Effector memory CD4-positive, alpha-beta T cell (primary cell): ENCODE data around the gene FADD.

Source experiments
- DNase-seq, 3 donors: peaks; one replicate each; pipeline ENCODE4 v3.0.0-alpha.2; 2020
- H3K27ac ChIP-seq: 2 replicates; pipeline ENCODE4 v1.7.0; 2013; ENCODE audit warnings: mild to moderate bottlenecking, low read length, moderate library complexity; ENCODE audit not compliant: insufficient read depth, poor library complexity, severe bottlenecking
- H3K27me3 ChIP-seq: replicated peaks from 2 replicates; pipeline ENCODE4 v1.7.0; 2013; ENCODE audit warnings: mild to moderate bottlenecking, low read length; ENCODE audit not compliant: insufficient read depth, control insufficient read depth, poor library complexity, severe bottlenecking
- H3K36me3 ChIP-seq: 2 replicates; pipeline ENCODE4 v1.7.0; 2013; ENCODE audit warnings: mild to moderate bottlenecking, low read length, moderate library complexity; ENCODE audit not compliant: control insufficient read depth, insufficient read depth
- H3K4me1 ChIP-seq: 2 replicates; pipeline ENCODE4 v1.7.0; 2013; ENCODE audit warnings: low read length, mild to moderate bottlenecking; ENCODE audit not compliant: control insufficient read depth, insufficient read depth, poor library complexity, severe bottlenecking
- H3K4me3 ChIP-seq: 2 replicates; pipeline ENCODE4 v1.7.0; 2013; ENCODE audit warnings: low read length, low read depth, mild to moderate bottlenecking; ENCODE audit not compliant: insufficient read depth, poor library complexity, severe bottlenecking
- H3K9me3 ChIP-seq: 2 replicates; pipeline ENCODE4 v1.7.0; 2013; ENCODE audit warnings: mild to moderate bottlenecking, low read length, moderate library complexity; ENCODE audit not compliant: control insufficient read depth

FADD gene

DNA sequence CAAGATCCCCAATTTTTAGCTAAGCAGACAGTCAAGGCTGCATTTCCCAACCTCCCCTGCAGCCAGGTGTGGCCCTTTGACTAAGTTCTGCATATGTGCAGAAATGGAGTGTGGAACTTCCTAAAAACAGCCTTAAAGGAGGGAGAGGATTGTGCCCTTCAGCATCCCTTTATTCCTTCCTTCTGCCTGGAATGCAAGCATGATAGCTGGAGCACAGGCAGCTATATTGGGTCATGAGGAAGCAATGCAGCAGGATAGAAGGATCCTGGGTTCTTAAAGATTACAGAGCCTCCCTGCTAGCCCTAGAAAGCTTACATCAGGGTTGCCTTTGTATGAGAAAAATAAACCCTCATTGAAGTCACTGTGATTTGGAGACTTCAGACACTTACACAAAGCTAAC is 29.9 kb downstream of the FADD start:
- no peak overlapping the region for H3K4me3 ChIP-seq
- no peaks in the 10 kb centered on the region for H3K27me3 ChIP-seq
- no peaks in the 10 kb centered on the region for H3K4me1 ChIP-seq
- H3K27ac ChIP-seq = no peak overlapping the region
- no peak for DNase-seq
- no peaks in the 10 kb centered on the region for H3K36me3 ChIP-seq
- no peaks in the 10 kb centered on the region for H3K9me3 ChIP-seq

DNA sequence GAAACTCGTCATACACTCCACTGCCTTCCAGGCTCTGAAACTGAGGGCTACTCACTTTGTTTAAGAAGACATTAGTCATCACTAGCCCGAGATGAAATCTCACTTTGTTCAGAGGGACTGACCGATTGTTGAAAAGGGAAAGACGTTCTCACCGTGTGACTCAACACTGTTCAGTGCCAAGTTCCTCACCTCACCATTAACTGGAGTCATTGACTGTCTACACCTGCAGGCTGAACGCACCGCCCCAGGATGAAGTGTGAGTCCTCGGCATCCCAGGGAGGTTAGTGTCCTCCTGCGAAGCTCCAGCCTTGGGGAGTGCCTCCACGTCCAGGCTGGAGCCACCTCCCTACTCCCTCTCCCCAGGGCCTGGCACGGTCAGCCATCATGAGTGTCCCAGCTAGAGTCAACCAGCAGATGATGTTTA is 30.4 kb downstream of the FADD start:
- H3K9me3 ChIP-seq = no peaks in the 10 kb centered on the region
- no peak for DNase-seq
- H3K36me3 ChIP-seq = no peaks in the 10 kb centered on the region
- no peaks in the 10 kb centered on the region for H3K4me1 ChIP-seq
- no peak overlapping the region for H3K27ac ChIP-seq
- H3K4me3 ChIP-seq = no peak overlapping the region
- no peaks in the 10 kb centered on the region for H3K27me3 ChIP-seq

DNA sequence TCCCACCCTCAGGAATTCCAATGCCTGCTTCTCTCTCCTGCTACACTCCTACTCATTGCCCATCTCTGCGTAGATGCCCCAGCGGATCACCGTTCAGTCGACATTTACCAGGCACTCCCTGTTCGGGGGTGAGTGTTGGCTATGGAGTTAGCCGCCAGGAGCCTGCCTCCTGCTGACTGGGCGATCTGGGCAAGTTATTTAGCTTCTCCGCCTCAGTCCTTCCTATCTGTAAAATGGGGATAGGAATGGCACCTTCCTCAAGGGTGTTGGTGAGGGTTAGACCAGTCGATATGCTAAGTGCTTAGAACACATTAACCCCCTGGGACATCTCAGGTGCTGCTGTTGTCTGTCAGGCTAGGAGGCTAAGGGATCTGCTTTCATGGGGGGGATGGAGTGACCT is 30.9 kb downstream of the FADD start:
- no peak for DNase-seq
- Histone ChIP-seq H3K27ac (no peak overlapping the region), H3K9me3 (no peaks in the 10 kb centered on the region), H3K4me1 (no peaks in the 10 kb centered on the region), H3K27me3 (no peaks in the 10 kb centered on the region), H3K4me3 (no peak overlapping the region), H3K36me3 (no peaks in the 10 kb centered on the region)

DNA sequence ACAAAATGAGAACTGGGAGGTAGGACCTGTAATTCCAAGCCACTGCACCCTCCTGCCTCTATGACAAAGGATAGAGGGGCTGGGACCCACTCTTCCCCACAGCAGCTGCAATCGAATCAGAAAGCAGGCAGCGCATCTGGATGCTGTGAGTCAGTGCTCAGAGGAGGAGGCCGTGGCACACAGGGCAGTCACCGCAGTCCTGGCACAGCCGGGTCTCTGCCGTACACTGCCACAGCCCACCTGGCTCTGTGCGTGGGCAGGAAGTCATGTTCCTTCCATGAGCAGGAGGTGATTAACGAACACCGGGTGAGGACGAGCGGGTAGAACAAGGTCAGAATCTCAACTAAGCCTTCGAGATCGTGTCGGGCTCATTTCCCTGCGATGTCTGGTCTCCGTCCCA is 37.2 kb downstream of the FADD start:
- Histone ChIP-seq H3K36me3 (no peaks in the 10 kb centered on the region), H3K4me1 (no peaks in the 10 kb centered on the region), H3K27ac (no peak overlapping the region), H3K27me3 (no peaks in the 10 kb centered on the region), H3K4me3 (no peak overlapping the region), H3K9me3 (no peaks in the 10 kb centered on the region)
- no peak for DNase-seq

DNA sequence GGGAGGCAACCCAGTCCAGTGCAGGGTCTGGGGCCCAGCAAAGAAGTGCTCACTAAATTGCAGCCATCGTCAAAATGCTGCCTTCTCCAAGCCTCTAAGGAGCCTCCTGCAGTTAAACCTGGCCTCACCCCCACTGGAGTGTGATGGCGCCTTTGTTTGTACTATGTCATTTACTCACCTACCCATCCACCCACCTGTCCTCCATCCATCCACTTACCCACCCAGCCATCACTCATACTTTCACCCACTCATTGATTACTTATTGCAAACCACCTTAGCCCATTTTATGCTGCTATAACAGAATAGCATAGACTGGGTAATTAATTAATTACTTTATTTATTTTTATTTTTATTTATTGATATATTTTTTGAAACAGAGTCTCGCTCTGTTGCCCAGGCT is 38.6 kb downstream of the FADD start:
- Histone ChIP-seq H3K9me3 (no peaks in the 10 kb centered on the region), H3K27me3 (no peaks in the 10 kb centered on the region), H3K36me3 (no peaks in the 10 kb centered on the region), H3K27ac (no peak overlapping the region), H3K4me3 (no peak overlapping the region), H3K4me1 (no peaks in the 10 kb centered on the region)
- DNase-seq = no peak

DNA sequence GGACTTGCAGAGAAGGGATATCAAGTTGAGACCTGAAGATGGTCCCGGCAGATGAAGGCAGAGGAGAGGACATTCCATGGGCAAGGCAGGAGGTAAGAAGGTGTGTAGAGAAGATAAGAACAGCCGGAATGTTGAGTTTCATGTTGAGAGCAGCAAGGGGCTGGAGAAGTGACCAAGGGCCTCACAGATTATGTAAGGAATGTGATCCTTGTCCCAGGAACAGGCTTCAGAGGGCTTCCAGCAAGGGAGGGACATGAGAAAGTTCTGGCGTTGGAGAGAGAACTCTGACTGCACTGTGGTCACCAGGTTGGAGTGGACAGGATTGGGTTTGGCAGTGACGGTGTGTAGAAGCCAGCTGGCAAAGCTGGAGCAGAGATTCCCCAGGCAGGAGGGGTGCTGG is 39.8 kb downstream of the FADD start:
- no peaks in the 10 kb centered on the region for H3K9me3 ChIP-seq
- no peaks in the 10 kb centered on the region for H3K4me1 ChIP-seq
- no peak overlapping the region for H3K4me3 ChIP-seq
- DNase-seq = no peak
- H3K36me3 ChIP-seq = no peaks in the 10 kb centered on the region
- no peaks in the 10 kb centered on the region for H3K27me3 ChIP-seq
- no peak overlapping the region for H3K27ac ChIP-seq

DNA sequence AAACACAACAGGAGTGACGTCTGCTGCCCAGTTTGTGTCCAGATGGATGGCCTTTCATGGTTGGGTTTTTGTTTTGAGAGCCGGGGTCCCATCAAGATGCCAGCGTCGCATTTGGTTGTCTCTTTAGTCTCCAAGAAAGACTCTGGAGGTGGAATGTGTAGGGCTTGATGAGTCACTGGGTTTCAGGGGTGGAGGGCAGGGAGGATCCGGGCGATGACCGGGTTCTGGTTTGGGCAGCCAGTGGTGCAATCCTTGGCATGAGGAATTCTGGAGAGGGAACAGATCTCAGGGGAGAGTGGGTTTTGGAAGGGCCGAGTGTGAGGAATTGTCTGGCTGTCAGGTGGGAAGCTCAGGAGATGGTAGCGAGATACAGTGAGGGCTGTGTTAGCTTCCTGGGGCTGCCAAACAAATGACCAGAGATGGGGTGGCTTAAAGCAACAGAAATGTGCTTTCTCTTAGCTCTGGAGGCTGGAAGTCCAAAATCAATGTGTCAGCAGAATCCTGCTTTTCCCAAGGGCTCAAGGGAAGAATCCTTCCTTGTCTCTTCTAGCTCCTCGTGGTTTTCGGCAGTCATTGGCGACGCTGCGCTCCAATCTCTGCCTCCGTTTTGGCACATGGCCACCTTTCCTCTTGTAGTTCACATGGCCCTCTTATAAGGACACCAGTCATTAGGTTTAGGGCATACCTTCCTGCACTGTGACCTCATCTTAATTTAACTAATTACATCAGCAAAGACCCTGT is 41.0 kb downstream of the FADD start:
- no peak overlapping the region for H3K27ac ChIP-seq
- H3K4me3 ChIP-seq = no peak overlapping the region

DNA sequence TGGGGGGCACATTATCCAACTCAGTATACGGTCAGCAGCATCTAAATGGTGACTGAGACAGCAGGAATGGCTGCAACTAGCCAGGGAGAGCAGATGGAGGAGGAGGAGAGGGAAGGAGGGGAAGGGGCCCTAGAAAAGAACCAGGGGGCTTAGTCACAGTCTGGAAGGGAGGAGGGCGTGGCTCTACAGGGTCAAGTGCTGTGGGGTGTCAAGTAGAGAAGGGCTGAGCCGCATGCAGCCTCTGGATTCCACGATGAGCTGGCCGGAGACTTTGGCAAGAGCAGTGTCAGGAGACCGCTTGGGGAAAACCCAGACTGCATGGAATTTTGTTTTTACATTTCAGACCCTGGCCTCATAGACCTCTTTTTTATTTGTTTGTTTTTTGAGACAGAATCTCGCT is 41.6 kb downstream of the FADD start:
- no peaks in the 10 kb centered on the region for H3K27me3 ChIP-seq
- no peak for DNase-seq
- no peaks in the 10 kb centered on the region for H3K36me3 ChIP-seq
- H3K4me1 ChIP-seq = no peaks in the 10 kb centered on the region
- no peak overlapping the region for H3K4me3 ChIP-seq
- no peak overlapping the region for H3K27ac ChIP-seq
- no peaks in the 10 kb centered on the region for H3K9me3 ChIP-seq

More for the DNA sequence above, 41.0 kb downstream of the FADD start:
- no peak for DNase-seq
- H3K27me3 ChIP-seq = no peaks in the 10 kb centered on the region
- no peaks in the 10 kb centered on the region for H3K4me1 ChIP-seq
- no peaks in the 10 kb centered on the region for H3K9me3 ChIP-seq
- H3K36me3 ChIP-seq = no peaks in the 10 kb centered on the region

DNA sequence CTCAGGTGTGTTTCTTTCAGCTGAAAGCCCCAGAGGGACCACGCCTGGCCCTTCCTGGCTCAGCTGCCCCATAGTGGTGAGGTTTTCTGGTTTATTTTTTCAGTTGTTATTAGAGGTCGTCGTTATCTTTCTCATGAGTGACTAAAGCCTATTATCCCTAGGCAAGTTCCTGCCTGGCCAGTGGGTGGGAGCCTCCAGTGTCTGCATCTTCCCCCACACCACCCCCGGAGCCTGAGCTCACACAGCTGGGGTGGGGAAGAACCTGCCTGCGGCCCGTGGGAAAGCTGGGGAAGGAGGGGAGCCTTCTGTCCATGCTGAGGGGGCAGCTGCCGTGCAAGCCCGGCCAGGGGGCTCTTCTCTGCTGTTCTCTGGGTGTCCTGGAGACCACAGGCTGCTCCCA is 43.1 kb downstream of the FADD start:
- no peak for DNase-seq
- H3K27me3 ChIP-seq = no peaks in the 10 kb centered on the region
- no peaks in the 10 kb centered on the region for H3K9me3 ChIP-seq
- no peak overlapping the region for H3K27ac ChIP-seq
- no peak overlapping the region for H3K4me3 ChIP-seq
- H3K4me1 ChIP-seq = no peaks in the 10 kb centered on the region
- H3K36me3 ChIP-seq = no peaks in the 10 kb centered on the region

DNA sequence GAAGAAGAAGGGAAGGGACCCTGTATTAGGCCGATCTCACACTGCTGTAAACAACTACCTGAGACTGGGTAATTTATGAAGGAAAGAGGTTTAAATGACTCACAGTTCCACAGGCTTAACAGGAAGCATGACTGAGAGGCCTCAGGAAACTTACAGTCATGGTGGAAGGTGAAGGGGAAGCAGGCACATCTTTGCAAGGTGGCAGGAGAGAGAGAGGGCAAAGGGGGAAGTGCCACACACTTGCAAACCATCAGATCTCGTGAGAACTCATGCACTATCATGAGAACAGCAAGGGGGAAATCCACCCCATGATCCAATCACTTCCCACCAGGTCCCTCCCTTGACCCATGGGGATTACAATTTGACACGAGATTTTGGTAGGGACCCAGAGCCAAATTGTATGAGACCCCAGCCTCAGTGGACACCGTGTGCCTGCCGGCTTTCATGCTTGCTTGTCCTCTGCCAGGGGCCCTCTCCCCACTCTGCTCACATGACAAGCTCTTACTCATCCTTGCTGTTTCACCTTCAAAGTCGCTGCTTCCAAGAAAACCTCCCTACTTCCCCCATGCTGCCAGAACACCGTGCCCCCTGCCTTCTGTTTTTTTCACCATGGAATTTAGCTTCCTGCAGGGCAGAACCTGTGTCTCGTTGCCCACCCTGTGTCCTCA is 44.1 kb downstream of the FADD start:
- no peaks in the 10 kb centered on the region for H3K27me3 ChIP-seq
- H3K27ac ChIP-seq = no peak overlapping the region
- DNase-seq = no peak
- no peaks in the 10 kb centered on the region for H3K9me3 ChIP-seq
- H3K36me3 ChIP-seq = no peaks in the 10 kb centered on the region
- H3K4me1 ChIP-seq = no peaks in the 10 kb centered on the region
- H3K4me3 ChIP-seq = no peak overlapping the region
